GM18499 (cell line): ENCODE data around the gene ZNF169.
"Not testable (repeated sequence)": the region's sequence is repeated elsewhere in the genome, so short reads cannot be mapped to it uniquely, and the experiment has no call there.

Experiments used
- ATAC-seq: cut with Tn5 transposase; IDR thresholded peaks from one replicate; pipeline ENCODE4 v1.9.1; 2021; ENCODE audit warnings: moderate number of reproducible peaks; ENCODE audit not compliant: insufficient read depth, unreplicated experiment

Gene ZNF169

DNA sequence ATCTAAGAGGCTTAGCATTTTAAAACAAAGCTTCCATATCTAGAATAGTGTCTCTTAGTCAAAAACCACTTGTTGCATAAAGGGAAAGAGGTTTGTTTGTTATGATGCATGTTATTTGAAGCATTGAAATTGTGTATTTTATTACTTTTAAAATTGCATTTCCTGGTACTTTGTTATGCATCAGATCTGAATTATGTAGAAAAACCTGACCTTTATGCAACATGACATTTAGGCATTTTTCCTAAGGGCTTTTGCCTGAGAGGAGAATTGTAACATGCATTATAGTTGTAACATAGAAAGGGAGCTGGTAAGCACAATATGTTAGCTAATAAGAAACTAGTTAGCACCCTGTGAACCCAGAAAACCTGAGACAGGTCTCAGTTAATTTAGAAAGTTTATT, 22.0 kb downstream of the ZNF169 start:
- no peak for ATAC-seq

DNA sequence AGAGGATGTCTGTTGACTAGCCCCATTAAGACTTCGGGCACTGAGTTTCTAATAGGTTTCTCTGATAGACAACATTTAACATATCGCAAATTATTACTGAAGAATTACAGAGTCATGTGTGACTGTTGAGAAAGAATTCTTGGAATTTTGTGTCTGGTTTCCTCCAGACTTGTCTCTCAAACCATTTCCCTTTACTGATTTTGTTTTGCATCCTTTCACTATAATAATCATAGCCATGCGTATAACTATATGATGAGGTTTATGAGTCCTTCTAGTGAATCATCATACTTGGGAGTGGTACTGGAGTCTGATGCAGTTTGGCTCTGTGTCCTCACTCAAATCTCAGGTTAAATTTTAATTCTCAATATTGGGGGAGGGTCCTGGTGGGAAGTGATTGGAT, 27.0 kb downstream of the ZNF169 start:
- ATAC-seq = no peak

DNA sequence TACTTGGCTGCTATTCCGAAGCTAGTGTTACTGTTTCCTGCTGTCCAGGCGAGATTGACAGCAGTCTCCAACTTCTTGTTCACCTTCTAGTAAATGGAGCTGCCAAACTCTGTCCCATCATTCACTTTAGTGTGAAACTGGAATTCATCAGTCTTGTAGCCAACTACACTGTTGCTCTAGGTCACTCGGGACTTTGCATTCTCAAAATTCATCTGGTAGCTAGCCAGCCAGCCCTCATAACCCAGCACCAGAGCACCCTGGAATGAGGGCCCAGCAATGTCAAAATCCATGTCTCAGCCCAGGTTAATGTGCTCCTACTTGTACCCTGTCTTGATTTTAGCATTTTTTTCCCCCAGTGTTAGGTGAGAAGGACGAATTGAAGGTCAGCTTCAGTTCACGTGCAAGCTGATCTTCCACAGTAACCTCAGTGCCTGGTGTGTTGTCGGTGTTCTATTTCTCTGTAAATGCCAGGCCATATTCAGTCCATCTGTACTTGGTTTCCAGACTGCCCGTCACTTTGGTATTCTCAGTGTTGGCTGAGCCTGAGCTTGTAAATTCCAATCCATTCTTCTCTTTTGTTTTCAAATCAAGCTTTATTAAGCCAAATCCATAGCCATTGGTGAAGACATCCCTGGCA, 28.9 kb downstream of the ZNF169 start:
- ATAC-seq = no peak

GRCh38 chr9:94289691-94290090, 30.6 kb downstream of the ZNF169 start:
- no peak for ATAC-seq

DNA sequence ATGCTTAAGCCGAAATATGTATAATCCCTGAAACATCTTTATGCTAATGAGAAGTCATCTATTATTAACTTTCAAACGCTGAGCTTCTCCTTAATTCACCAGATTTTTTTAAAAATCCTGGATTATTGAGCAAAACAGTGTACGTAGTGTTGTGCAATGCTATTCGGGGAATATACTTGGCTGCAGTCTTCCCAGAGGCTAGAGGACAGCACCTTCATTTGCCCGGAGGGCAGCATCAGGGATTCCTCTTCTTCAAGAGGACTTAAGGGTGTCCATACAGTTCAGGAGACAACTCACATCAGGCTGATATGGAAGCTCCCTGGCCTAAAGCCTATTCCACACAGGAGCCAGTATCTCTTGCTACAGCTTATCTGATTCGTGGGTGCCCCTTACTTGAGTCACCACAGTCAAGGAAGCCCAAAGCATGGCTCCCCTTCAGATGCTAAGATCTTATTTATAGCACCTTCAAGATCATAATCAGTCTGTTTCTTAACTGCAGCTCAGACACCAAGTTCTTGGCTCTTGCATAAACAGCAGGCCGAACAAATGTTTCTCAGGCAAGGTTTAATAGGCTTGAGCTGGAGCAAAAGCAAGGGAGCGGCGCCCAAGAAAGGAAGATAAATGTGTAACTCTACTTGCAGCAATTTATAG, 40.0 kb downstream of the ZNF169 start:
- no peak for ATAC-seq

- no peak for ATAC-seq
Observed at GRCh38 chr9:94300470-94301301, 41.6 kb downstream of the ZNF169 start.

GRCh38 chr9:94301583-94301982, 42.5 kb downstream of the ZNF169 start:
- no peak for ATAC-seq

DNA sequence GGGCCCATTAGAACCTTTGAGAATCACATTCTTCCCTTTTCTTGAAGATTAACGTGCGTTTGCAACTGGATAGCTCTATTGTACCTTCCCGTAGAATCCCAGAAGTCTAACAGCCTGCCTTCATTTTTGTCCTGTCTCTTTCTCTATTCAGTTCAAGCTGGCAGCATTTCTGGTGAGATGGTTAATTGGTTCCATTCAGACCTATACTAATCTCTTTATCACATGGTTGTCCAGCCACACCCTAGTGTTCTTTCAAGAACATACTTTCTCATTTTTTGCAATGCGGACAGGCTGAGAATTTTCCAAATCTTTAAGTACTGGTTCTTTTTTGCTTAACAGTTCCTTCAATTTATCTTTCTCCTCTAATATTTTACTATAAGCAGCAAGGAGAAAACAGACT, 43.3 kb downstream of the ZNF169 start:
- no peak for ATAC-seq

DNA sequence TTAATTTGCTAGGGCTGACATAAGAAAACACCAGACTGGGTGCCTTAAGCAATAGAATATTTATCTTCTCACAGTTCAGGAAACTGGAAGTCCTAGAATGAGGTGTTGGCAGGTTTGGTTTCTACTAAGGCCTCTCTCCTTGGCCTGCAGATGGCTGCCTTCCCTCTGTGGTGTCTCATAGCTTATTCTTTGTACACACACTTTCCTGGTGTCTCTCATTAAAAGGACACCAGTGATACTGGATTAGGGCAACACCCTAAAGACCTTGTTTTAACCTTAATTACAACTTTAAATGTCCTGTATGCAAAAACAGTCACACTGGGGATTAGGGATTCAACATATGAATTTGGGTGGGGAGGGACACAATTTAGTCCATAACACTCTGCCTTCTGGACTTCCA, 44.2 kb downstream of the ZNF169 start:
- no peak for ATAC-seq

GRCh38 chr9:94315034-94315984, 56.2 kb downstream of the ZNF169 start:
- not testable (repeated sequence) for ATAC-seq

DNA sequence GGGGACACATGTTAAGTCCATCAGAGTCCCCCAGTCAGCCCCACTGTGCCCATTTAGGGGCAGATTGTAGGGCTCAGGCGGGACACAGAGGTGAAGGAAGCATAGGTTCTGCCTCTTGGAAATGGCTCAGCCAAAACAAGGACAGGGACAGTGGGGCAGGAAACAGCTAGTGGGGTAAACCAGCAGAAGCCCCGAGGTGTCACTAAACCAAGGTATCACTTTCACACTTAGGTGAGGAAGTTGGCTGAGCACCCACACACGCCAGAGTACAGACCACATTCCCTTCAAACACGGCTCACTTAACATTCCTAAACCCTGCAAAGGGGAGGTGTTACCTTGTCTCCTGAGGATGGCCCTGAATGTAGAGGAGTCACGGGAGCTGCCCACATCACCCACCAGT, 57.1 kb downstream of the ZNF169 start:
- not testable (repeated sequence) for ATAC-seq

- ATAC-seq = not testable (repeated sequence)
Observed at GRCh38 chr9:94317949-94318657, 59.0 kb downstream of the ZNF169 start.

GRCh38 chr9:94322342-94322940, 63.3 kb downstream of the ZNF169 start:
- ATAC-seq = not testable (repeated sequence)

DNA sequence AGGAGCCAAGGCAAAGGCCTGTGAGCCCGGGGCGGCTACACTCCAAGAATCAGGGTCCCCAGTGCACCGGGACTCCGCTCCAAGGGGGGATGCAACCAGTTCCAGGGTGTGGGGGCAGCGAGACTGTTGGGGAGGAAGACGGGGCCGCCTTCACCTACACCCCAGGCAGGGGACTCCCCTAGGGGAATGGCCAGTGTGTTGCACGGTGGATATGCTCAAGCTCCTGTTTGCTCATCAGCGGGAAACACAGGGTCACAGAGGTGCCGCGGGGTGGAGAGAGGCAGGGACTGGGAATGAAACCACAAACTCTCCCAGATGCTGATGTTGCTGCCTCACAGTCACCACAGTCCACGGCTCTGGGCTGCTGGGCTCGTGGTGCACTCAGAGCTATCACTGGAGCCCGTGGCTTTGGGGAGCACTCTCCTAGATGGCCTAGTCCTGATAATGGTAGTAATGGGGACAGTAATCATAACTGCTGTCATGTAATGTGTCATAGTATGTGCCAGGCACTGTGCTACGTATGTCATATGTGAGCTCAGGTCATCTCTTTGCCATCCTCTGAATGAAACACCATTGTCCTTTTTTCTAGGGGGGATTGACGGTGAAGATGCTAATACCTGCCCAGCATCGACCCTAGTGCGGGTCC, 64.2 kb downstream of the ZNF169 start:
- not testable (repeated sequence) for ATAC-seq

- not testable (repeated sequence) for ATAC-seq
Observed at GRCh38 chr9:94325583-94325982, 66.5 kb downstream of the ZNF169 start.

- not testable (repeated sequence) for ATAC-seq
Observed at GRCh38 chr9:94328544-94328943, 69.4 kb downstream of the ZNF169 start, which contains the start of gene NUTM2F. NUTM2F (minus strand) TSS chr9:94328644; CDS start chr9:94328623, 21 bp downstream.

- not testable (repeated sequence) for ATAC-seq
Observed at GRCh38 chr9:94336445-94336844, 77.3 kb downstream of the ZNF169 start.

DNA sequence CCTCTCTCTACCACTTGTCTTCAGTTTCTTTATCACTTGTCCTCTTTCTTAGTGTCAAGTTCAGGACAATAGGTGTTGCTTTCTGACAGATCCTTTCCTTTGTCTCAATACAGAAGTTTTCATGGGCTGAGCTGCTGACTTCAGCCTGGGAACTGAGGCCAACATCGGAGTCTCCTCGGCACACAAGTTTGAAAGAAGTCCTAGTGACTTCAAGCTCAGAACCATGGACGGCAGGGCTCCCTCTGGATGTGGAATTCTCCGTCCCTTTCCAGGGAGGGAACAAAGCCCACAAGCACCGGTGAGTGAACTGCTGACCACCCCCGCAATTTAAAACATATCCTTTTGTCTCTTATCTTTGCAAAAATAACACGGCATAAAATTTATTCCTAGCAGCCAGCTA, 79.6 kb downstream of the ZNF169 start:
- not testable (repeated sequence) for ATAC-seq
